Heart left ventricle (tissue), 13 donors: ENCODE measurements around the gene JAGN1.

Experiments used
- POLR2A ChIP-seq, 2 donors: fragments of 450-650 bp; IDR thresholded peaks; one replicate each; pipeline ENCODE4 v1.6.1; 2017; ENCODE audit warnings: antibody characterized with exemption in 2 of 2, mild to moderate bottlenecking in 2 of 2, moderate library complexity in 2 of 2
- TF ChIP-seq, protein P1 (sequence below), 12 donors: fragments of 200-600 bp; sonication (generic) in 4 of 12; IDR thresholded peaks; one replicate each; pipeline versions ENCODE4 v1.5.0 to v1.8.0; 2018 to 2022; ENCODE audit warnings: antibody characterized with exemption in 12 of 12, mild to moderate bottlenecking in 5 of 12
- donor health status: ischemic (EF 13 %, LVEDD 7.1; RV severe dilation, severe dysfunction).
- donor health status: DM: no; HTN: yes; CAD: no.
- donor health status: DM: no; HTN: no; CAD: no.
- donor health status: ischemic (EF 25% LVEDD 6.9; RV normal size, moderate dysfunction).
- donor health status: ischemic (EF 25% LVEDD 5.7; RV mildly dilated, moderate dysfunction).
- donor health status: ischemic (EF 35%, LVEDD 5.7; RV mildly dilated, moderate dysfunction).
- donor health status: nonischemic (EF 11% LVEDD 7.7; RV severe dilation, severe dysfunction).
- donor health status: DM: yes; HTN: yes; CAD: no.
- donor health status: PGD.
- donor health status: ischemic (EF 29% LVEDD 5.4; RV normal size, mild dysfunction).
- donor health status: nonischemic (EF 23%, LVEDD 6.1; RV moderate dilation, normal function).

GRCh38 chr3:9888540-9888939 is 1.9 kb upstream of the JAGN1 start:
- TF ChIP-seq, protein P1, sequence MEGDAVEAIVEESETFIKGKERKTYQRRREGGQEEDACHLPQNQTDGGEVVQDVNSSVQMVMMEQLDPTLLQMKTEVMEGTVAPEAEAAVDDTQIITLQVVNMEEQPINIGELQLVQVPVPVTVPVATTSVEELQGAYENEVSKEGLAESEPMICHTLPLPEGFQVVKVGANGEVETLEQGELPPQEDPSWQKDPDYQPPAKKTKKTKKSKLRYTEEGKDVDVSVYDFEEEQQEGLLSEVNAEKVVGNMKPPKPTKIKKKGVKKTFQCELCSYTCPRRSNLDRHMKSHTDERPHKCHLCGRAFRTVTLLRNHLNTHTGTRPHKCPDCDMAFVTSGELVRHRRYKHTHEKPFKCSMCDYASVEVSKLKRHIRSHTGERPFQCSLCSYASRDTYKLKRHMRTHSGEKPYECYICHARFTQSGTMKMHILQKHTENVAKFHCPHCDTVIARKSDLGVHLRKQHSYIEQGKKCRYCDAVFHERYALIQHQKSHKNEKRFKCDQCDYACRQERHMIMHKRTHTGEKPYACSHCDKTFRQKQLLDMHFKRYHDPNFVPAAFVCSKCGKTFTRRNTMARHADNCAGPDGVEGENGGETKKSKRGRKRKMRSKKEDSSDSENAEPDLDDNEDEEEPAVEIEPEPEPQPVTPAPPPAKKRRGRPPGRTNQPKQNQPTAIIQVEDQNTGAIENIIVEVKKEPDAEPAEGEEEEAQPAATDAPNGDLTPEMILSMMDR (IDR thresholded peaks at IDR 0.05): no peak
- TF ChIP-seq POLR2A (IDR thresholded peaks at IDR 0.05): no peak
